Peyer's patch (tissue), 4 donors: ENCODE results near the gene CLCN7. TPM values are rescaled to one million over a fixed set of nuclear protein-coding genes. Genes with fewer than 3 reads are reported as not detected.
"Not testable (repeated sequence)": the region's sequence is repeated elsewhere in the genome, so short reads cannot be mapped to it uniquely, and the experiment has no call there.

Experiments used
- DNase-seq, 3 donors: peaks; one replicate each; pipeline ENCODE4 v3.0.0-alpha.2; 2017 to 2019
- H3K27ac ChIP-seq, 4 donors: fragments of 200-600 bp; sonication (generic); one replicate each; pipeline ENCODE4 v1.5.1; 2016 to 2019
- H3K27me3 ChIP-seq, 2 donors: fragments of 200-600 bp; sonication (generic); one replicate each; pipeline ENCODE4 v1.5.1; 2019
- H3K36me3 ChIP-seq, 3 donors: fragments of 200-600 bp; sonication (generic); one replicate each; pipeline ENCODE4 v1.5.1; 2016 to 2019
- H3K4me1 ChIP-seq, 4 donors: fragments of 200-600 bp; sonication (generic); one replicate each; pipeline ENCODE4 v1.5.1; 2016 to 2019
- H3K4me3 ChIP-seq, 4 donors: fragments of 200-600 bp; sonication (generic); 1 replicate in 3 of 4; 2 replicates in 1 of 4; pipeline ENCODE4 v1.5.1; 2016 to 2019; ENCODE audit warnings: mild to moderate bottlenecking in 1 of 4
- H3K9me3 ChIP-seq, 4 donors: fragments of 200-600 bp; sonication (generic); one replicate each; pipeline ENCODE4 v1.5.1; 2016 to 2019; ENCODE audit warnings: mild to moderate bottlenecking in 1 of 4
- CTCF ChIP-seq, 6 experiments: fragments of 450-650 bp in 4 of 6; fragments of 200-600 bp in 2 of 6; sonication (generic) in 1 of 6; IDR thresholded peaks; one replicate each; pipeline ENCODE4 v1.5.1; 2017 to 2019; ENCODE audit warnings: antibody characterized with exemption in 6 of 6, mild to moderate bottlenecking in 3 of 6, moderate library complexity in 1 of 6
- POLR2A ChIP-seq, 2 donors: fragments of 450-650 bp; IDR thresholded peaks; one replicate each; pipeline ENCODE4 v1.5.1; 2017; ENCODE audit warnings: antibody characterized with exemption in 2 of 2, mild to moderate bottlenecking in 2 of 2, moderate library complexity in 2 of 2
- total RNA-seq, 4 donors: library from RNA; depleted of rRNA; stranded (reverse); fragments of >200 nt; gene quantifications; one replicate each; pipeline ENCODE4 v1.1.0, GENCODE V29; 2016

The CLCN7 gene
- total RNA-seq, 4 donors from 2014 or later, result 95.1 to 194 (median 105) TPM

- Histone ChIP-seq H3K9me3 (no peaks in the 10 kb centered on the region), H3K27ac (no peak overlapping the region), H3K27me3 (no peaks in the 10 kb centered on the region), H3K4me1 (peaks cover 0 to 7% (median 5%) of the 10 kb centered on the region in 4 donors), H3K4me3 (no peak overlapping the region), H3K36me3 (no peaks in the 10 kb centered on the region)
- DNase-seq, result no peak
- no peak for TF ChIP-seq POLR2A (IDR thresholded peaks at IDR 0.05)
- no peak for TF ChIP-seq CTCF (IDR thresholded peaks at IDR 0.05)
These were observed 13.3 kb upstream of the CLCN7 start for GRCh38 chr16:1488054-1488601.

GRCh38 chr16:1487395-1488053 is 12.7 kb upstream of the CLCN7 start:
- peaks cover 0 to 3% (median 2%) of the 10 kb centered on the region in 4 donors for H3K4me1 ChIP-seq
- no peaks in the 10 kb centered on the region for H3K27me3 ChIP-seq
- H3K9me3 ChIP-seq, result no peaks in the 10 kb centered on the region
- H3K4me3 ChIP-seq, result no peak overlapping the region
- H3K36me3 ChIP-seq, result no peaks in the 10 kb centered on the region
- TF ChIP-seq CTCF (IDR thresholded peaks at IDR 0.05), result no peak
- TF ChIP-seq POLR2A (IDR thresholded peaks at IDR 0.05), result no peak
- DNase-seq, result no peak
- H3K27ac ChIP-seq, result no peak overlapping the region

- Histone ChIP-seq H3K36me3 (no peaks in the 10 kb centered on the region), H3K27me3 (no peaks in the 10 kb centered on the region), H3K27ac (no peak overlapping the region), H3K9me3 (no peaks in the 10 kb centered on the region), H3K4me3 (no peak overlapping the region), H3K4me1 (no peaks in the 10 kb centered on the region)
- DNase-seq, result no peak
- no peak for TF ChIP-seq CTCF (IDR thresholded peaks at IDR 0.05)
- no peak for TF ChIP-seq POLR2A (IDR thresholded peaks at IDR 0.05)
These were observed 11.9 kb upstream of the CLCN7 start for GRCh38 chr16:1486551-1487390.

- DNase-seq, result no peak
- Histone ChIP-seq H3K9me3 (no peaks in the 10 kb centered on the region), H3K36me3 (no peaks in the 10 kb centered on the region), H3K27ac (no peak overlapping the region), H3K4me1 (no peaks in the 10 kb centered on the region), H3K4me3 (no peak overlapping the region), H3K27me3 (no peaks in the 10 kb centered on the region)
- no peak for TF ChIP-seq CTCF (IDR thresholded peaks at IDR 0.05)
- TF ChIP-seq POLR2A (IDR thresholded peaks at IDR 0.05), result no peak
These were observed 11.1 kb upstream of the CLCN7 start for GRCh38 chr16:1485847-1486496.

- no peak for TF ChIP-seq CTCF (IDR thresholded peaks at IDR 0.05)
- no peak for TF ChIP-seq POLR2A (IDR thresholded peaks at IDR 0.05)
These were observed 7.3 kb upstream of the CLCN7 start for GRCh38 chr16:1481906-1482835.

GRCh38 chr16:1478937-1479336 is 4.1 kb upstream of the CLCN7 start:
- H3K36me3 ChIP-seq, H3K9me3 ChIP-seq, H3K27ac ChIP-seq, DNase-seq, H3K27me3 ChIP-seq, H3K4me3 ChIP-seq: not testable (repeated sequence)
- H3K4me1 ChIP-seq, result peaks cover 0 to 10% (median 0%) of the 10 kb centered on the region in 4 donors

More at GRCh38 chr16:1481906-1482835, 7.3 kb upstream of the CLCN7 start:
- Histone ChIP-seq H3K27ac (no peak overlapping the region), H3K4me1 (no peaks in the 10 kb centered on the region), H3K4me3 (no peak overlapping the region), H3K27me3 (no peaks in the 10 kb centered on the region), H3K9me3 (no peaks in the 10 kb centered on the region), H3K36me3 (no peaks in the 10 kb centered on the region)
- no peak for DNase-seq
